Stimulated activated CD4-positive, alpha-beta T cell treated with anti-CD3 and anti-CD28 coated beads, Interleukin-1b, Interleukin-23, amount 100 ng/mL, for 1 hour (primary cell): ENCODE measurements around the gene GLG1.

Experiments used
- DNase-seq, 2 donors: peaks; one replicate each; pipeline ENCODE4 v3.0.0-alpha.2; 2020; ENCODE audit warnings: low read depth in 2 of 2

Gene GLG1

GRCh38 chr16:74472540-74472939, 134.4 kb downstream of the GLG1 start:
- no peak for DNase-seq

DNA sequence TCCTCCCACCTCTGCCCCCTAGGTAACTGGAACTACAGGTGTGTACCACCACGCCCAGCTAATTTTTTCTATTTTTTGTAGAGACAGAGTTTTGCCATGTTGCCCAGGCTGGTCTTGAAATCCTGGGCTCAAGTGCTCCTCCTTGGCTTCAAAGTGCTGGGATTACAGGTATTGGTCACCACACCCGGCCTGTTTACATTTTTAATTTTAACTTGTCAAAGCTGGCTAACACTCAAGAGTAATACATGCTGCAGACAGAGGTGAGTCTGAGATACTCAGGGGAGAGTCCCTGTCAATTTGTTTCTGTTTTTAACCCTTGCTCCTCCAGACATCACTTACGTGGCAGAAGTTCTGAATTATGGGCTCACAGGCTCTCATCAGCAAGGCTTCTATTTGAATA, 134.9 kb downstream of the GLG1 start:
- no peak for DNase-seq

- no peak for DNase-seq
Measured at GRCh38 chr16:74469946-74470478, 136.9 kb downstream of the GLG1 start.

GRCh38 chr16:74468807-74469525, 137.9 kb downstream of the GLG1 start:
- no peak for DNase-seq

DNA sequence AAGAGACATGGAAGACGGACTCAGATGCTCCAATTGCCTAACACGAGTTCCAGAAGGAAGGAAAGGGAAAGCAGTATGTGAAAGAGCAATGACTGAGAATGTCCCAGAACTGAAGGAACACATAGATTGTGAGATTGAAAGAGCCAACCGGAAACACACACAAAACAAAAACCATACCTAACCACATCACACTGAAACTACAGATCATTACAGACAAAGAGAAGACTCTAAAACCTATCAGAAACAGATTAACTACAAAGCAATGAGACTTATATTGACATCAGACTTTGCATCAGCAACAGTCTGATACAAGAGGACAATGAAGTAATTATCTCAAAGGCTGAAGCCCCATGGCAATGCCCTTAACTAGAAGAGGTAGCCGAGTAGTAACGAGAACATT, 140.0 kb downstream of the GLG1 start:
- DNase-seq = no peak

DNA sequence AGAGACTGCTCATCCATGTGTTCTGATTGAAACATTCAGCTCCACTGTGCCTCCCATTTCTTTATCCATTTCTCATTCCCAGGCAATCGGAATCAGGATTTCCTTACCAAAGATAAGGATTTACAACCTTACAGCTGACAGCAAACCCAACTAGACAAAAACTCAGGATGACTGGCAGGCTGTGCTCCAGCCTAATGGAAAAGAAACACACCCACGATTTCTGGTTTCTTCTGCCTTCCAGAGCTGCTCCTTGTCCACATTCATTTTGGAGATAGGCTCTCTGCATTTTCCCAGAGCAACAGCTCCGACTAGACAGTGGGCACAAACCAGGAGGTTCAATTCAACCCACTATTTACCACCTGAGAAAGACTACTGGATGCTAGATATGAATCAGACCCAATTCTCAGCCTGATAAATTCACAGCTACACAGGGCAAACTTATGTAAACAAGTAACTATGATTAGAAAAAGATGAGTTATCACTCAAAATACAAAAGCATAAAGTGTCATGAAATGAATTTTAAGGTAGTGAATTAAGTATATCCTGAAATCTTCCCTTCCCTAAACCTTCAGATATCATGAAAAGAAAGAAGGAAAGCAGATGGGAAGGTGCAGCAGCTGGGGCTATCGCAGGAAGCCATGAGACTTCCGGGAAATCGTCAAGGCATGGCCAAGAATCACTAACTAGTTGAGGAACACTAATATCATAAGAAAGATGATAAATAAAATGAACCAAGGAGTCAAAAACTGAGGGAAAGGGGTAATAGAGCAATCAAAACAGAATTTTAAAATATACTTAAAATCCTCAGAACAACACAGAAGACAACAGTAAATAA, 140.8 kb downstream of the GLG1 start:
- no peak for DNase-seq

- DNase-seq = no peak
Measured at GRCh38 chr16:74465281-74465680, 141.6 kb downstream of the GLG1 start.

DNA sequence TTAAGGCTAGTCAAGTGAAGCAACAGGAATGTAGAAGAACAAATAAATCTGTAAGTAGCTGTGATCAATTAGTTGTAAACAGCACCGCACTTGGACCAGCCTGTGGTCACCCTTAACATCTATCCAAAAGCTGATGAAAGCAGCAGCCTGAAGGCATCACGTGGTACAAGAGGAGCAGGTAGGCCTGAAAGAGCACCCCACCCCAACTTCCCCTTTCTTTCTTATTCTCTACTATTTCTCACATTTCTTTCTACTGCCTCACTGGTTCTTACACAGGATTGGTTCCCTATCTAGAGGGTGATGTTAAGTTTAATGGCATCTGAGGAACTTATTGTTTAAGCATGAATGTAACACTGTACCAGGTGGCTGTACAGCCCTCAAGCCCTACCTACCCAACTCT, 143.0 kb downstream of the GLG1 start:
- DNase-seq = no peak

GRCh38 chr16:74462361-74462760, 144.6 kb downstream of the GLG1 start:
- DNase-seq = no peak

DNA sequence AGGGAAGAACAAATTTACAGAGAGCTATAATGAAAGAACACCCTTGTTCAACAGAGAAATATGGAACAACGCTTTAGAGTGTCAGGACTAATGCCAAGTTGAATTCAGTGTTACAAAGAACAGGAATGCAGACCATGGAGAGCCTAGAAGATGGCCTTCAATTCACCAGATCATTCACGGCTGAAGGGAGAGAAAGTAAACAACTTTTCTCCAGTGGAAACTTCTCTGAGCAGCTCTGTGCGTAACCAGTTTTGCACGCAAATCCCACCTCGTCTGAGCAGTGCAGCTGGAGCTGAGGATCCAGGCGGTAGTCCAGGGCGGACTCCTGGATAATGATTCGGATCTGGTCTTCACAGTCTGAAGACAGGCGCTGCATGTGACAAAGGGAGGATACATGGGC, 145.1 kb downstream of the GLG1 start:
- DNase-seq = no peak

DNA sequence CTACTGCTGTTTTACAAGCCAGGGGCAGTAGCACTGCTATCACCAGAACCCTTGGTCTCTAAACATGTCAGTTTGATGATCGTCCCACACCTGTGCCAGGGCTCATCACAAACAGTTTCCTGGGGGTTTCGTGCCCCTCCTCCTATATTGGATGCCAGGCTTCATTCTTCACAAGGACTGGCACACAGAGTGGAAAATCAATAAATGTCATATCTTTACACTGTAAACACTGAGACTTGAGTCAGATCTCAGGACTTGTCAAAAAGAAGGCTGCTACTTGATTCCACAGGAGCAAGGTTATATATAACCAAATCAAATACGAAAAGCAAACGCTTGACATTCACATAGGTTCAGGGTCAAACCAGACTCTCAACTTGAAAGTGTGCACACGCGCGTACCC, 146.4 kb downstream of the GLG1 start:
- DNase-seq = no peak

DNA sequence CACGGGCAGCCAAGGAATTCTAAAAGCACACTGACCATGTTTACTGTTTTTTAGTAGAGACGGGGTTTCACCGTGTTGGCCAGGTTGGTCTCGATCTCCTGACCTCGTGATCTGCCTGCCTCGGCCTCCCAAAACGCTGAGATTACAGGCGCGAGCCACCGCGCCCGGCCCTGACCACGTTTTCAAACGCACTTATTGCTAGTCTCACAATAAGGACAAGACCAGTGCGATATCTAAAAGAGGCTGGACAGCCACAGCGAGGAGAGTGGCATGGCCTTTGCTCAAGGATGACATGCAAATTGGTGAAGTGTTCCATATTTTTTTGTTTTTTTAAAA, 150.7 kb downstream of the GLG1 start:
- no peak for DNase-seq

GRCh38 chr16:74455619-74456289, 151.2 kb downstream of the GLG1 start:
- no peak for DNase-seq

DNA sequence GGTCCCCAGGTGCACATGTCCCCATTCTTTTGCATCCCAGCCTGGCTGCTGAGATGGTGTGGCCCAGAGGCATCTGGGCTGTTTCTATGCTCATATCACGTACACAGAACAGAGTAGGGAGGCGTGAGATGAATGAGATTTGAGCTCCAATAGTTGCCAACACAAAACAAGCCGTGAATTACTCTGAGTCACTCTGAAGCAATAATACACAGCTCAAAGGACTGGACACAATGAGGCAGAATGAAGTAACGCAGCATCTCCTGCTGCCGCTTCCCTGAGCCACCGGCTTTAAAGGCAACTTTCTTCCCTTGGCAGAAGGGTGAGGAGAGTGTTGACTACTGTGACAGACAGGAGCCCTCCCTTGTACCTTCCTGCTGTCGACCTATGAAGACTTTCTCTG, 151.7 kb downstream of the GLG1 start:
- DNase-seq = no peak

DNA sequence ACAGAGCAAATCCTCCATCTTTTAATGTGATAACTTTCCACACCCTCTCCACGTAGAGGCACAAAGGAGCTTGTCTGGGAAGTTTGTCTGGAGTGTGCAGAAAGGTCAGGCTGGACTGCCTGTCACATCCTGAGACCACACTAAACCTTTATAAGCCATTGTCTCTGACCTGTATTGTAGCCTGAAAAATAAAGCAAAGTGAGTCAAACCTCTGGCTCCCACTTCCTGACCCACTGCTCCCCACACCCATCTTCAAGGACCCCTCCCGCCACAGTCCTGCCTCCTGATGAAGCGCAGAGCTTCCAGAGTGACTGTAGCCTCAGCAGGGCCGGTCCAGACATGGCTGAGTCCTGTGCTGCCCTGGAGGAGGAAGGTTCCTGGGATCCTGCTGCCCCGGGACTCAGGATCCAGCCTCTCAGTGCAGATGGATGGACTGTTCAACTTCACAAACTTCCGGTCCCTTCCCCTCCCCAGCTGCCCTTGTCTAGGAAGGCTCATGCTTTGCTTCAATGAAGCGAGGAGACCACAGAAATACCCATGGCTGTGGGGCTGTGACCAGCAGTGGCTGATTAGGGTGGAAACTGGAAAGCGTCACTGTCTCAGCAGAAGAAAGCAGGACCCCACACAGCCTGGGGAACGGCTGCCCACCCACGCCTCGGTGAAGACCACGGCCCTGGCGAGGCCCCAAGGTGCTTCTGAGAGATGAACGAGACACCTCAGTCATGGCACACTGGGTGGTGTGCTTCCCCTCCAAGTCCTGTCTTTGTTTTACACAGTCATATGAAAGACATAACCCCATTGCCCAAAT, 154.8 kb downstream of the GLG1 start:
- DNase-seq = no peak

DNA sequence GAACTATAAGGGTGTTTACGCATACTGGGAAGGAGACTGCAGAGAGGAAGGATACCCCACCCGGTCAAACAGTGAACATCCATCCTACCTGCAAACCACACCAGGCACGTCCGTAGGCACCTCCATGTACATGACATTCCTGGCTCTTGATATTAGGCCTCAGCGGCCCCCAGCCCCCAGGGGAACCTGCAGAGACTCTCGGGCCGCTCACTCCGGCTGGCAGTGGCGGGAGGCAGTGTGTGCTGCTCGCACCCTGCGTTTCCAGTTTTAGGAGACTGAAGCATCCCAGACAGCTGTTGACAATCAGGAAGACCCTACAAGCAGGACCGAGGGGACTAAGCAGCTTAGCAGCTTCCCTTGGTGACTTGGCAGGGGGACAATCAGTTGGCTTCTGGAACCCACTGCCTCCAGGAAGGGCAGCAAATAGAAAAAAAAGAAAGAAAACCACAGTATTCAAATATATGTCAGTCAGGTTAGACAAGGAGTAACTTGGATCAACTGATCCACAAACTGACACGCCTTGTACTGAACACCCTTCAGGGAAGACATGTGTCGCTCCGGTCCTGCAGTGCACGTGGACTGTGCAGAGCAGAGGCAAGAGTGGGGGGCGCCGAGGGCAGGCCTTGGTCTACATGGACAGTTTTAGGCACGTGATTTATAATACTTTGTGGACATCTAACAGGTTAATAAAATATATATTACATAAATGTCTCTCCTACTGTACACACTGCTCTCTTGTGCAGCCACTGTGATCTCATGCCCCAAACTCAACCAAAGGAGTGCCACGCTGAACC, 155.8 kb downstream of the GLG1 start:
- no peak for DNase-seq

DNA sequence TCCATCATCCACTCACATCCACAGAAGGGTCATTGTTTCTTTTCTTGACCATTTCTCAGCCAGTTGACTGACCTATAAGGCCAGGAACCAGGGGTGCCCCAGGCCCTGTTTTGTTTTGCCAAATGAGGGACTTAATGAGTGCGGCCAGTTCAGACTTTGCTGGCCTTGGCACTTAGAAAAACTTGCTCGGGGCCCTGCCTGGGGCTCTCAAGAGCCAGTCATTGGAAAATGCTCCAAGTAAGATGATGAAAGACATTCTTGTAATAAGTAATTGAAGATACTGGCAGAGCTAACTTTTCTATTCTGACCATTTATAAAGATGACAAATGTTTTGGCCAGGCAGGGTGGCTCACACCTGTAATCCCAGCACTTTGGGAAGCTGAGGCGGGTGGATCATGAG, 156.7 kb downstream of the GLG1 start:
- no peak for DNase-seq

DNA sequence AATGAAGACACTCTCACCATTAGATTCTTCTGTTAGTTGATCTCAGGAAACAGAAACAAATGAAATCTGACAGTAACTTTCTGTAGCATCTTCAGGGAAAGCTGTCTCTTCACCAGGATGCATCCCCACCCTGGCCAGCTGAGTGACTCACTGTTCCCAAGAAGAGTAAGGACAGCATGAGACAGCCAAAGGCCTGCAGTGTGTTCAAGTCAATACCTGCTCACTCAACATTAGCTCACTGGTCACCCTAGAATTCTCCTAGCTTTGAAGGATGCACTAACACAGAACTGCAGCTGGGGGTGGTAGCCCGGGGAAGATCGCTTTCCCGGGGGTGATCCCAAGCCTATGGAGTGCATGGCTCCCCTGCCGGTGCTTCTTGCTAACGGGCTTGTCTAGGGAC, 157.4 kb downstream of the GLG1 start:
- no peak for DNase-seq

DNA sequence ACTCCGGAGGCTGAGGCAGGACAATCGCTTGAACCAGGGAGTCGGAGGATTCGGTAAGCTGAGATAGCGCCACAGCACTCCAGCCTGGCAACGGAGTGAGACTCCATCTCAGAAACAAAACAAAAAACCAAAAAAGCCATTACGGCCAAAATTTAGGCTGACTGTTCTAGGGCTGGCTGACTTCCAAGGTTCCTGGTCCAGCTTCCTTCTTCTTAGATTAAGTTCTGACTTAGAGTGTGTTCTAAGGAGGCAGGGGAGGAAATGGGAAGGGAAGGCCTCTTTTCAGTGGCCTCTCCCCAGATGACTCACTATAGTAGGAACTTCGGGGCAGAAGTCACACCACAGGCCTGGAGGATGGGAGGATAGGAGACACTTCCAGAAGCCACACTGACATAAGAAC, 157.9 kb downstream of the GLG1 start:
- DNase-seq = no peak

GRCh38 chr16:74447578-74447977, 159.3 kb downstream of the GLG1 start:
- no peak for DNase-seq

DNA sequence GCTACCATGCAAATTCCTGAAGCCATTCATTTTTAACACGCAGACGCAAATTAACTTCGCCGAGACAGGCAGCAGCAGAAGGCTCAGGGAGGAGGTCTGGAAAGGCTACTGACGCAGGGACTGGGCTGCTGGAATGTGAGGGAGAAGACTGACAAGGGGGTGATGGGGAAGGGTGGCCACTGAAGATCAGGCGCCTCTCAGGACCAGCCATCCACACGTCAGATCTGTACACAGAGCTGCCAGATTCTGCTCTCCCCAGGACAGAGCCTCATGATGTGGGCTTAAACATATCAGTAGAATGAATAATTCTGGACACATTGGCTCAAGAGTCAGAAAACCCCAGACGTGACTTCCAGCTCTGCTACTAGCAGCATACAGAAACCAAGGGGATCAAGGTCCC, 160.0 kb downstream of the GLG1 start:
- no peak for DNase-seq
